GM18907 (cell line): ENCODE results near the gene TYRO3.

Source experiments
- ATAC-seq: cut with Tn5 transposase; IDR thresholded peaks from one replicate; pipeline ENCODE4 v1.9.1; 2021; ENCODE audit warnings: mild to moderate bottlenecking, moderate library complexity; ENCODE audit not compliant: unreplicated experiment

The TYRO3 gene

DNA sequence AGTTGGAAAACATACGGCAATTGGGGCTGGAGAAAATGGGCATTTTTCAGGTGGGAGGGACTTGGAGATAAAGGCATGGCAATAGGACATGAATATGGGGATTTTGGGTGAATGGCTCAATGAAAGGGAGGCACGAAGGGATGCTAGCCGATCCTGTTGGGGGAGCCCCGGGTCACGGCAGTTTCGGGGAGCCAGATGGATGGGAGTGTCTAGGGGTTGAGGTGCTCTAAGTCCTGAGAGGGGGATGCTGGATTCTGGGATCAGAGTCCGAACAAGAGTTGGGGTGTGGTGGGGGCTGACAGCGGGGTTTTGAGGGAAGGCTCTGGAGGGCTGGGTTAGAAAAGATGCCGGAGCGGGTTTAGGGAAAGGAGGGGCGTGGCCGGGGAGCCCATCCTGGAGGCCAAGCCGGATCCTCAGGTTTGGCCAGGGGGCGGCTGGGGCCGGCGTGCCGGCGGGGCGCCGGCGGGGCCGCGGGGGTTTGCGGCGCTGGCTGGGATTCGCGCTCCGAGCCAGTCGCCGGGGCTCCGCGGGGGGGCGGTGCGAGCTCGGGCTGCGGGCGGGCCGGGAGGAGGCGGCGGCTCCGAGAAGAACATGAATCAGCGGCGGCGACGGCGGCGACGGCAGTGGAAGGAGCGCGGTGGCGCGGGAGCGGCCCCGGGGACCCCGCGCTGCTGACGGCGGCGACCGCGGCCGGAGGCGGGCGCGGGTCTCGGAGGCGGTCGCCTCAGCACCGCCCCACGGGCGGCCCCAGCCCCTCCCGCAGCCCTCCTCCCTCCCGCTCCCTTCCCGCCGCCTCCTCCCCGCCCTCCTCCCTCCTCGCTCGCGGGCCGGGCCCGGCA, at the start of gene TYRO3:
TYRO3 (plus strand) TSS at position 813 of the 839 bp plus-strand sequence. CDS start 46 bp downstream, outside the sequence.
- ATAC-seq = no peak

DNA sequence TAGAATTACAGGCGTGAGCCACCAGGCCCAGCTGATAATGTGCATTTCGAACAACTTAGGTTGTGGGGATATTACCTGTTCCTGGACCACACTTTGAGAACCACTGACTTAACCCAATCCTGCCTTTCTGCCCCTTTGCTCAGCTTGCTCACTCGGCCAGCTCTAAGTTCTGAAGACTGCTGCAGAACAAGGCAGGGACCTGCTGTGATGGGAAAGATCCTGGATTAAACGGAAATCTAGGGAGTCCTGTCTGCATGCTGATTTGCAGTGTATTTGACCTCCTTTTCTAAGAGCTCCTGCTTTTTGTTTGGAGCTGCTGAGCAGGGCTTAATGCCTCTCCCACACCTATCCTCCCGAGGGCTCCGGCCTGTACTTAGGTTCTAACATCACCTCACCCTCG, 48.3 kb upstream of the TYRO3 start:
- no peak for ATAC-seq

DNA sequence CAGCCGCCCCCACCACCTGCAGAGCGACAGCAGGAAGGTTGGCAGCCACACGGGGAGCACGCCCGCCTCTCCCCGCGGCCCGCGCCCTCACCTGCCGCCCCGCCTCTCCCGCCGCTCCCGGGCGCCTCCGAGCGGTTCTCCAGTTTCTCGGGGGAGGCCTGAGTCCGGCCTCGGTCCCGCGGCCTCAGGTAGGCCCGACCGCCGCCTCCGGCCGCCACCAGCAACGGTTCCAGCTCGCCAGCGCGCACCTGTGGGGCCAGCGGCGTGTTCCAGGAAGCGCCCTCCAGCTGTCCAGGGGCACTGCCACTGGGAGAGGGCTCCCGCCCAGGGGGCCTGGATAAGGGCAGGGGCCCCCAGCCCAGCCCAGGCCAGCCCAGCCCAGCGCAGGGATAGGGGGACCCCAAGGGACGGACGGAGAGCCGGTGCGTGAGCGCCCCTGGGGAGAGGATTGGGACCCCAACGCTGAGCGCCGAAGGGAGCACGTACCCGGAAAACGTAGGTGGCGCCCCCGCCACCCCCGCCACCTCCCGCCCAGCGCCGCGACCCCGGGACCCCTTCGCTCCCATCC, 47.6 kb upstream of the TYRO3 start:
- no peak for ATAC-seq

DNA sequence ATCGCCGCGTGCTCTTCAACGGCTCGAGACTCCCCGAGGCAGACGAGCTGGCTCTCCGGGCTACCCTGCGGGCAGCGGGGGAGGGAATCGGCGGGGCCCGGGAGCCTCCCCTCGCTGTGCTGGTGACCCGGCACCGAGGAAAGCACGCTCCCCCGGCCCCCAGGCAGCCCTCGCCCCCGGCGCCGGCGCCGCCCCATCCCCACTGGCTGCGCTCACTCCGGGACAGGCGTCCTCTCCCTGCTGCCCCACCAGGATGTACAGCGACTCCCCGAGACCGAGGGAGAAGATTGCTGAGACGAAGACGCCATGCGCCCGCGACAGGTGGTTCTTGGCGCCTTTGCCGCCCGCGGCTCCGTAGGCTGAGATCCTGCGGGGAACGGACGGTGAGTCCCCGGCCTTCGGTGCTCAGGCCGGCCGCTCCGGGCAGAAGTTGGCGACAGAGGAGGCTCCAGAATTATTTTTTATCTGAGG, 47.1 kb upstream of the TYRO3 start:
- ATAC-seq = no peak

DNA sequence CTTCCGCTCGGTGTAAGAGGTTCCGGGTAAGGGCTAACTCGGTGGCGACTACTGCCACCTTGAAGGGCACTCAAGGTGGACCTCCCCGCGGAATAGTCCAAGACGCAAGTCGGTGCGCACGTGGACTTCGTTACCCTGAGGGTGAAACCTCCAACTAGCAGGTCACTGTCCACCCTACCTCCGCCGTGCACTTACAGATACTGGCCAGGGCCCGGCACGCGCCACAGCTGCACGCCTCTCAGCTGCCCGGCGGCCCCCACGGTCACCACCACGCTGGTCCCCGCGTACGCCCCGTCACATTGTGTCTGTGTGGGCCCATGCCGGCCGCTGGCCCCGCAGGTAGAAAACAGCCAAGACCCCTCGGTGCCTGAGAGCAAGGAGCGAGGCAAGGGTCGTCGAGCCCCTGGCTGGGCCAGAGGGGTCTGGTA, 46.5 kb upstream of the TYRO3 start:
- ATAC-seq = no peak

DNA sequence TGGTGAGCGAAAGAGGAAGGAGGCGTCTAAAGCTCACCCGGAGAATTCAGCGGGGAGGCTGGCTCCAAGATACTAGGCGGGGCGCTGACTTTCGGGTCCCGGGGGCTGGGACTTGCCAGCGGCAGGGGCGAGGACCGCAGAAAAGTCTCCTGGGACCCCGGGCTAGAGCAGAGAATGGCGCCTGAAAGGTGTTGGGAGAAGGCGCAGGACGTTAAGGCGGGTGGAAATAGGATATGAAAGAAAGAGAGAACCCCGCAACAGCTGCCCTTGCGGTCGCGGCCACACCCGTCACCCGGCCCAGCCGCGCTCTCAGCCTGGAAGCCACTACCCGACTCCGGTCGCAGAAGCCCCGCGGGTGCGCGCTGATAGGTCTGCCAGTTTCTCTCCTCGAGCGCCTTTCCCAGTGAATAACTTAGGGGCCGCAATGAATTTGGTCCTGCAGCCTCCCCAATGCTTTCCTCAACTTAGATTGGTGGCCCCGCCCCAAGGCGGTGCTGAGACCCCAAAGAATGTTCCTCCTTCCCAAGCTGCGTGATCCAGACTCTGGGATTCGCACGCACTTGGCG, 46.0 kb upstream of the TYRO3 start:
- no peak for ATAC-seq

DNA sequence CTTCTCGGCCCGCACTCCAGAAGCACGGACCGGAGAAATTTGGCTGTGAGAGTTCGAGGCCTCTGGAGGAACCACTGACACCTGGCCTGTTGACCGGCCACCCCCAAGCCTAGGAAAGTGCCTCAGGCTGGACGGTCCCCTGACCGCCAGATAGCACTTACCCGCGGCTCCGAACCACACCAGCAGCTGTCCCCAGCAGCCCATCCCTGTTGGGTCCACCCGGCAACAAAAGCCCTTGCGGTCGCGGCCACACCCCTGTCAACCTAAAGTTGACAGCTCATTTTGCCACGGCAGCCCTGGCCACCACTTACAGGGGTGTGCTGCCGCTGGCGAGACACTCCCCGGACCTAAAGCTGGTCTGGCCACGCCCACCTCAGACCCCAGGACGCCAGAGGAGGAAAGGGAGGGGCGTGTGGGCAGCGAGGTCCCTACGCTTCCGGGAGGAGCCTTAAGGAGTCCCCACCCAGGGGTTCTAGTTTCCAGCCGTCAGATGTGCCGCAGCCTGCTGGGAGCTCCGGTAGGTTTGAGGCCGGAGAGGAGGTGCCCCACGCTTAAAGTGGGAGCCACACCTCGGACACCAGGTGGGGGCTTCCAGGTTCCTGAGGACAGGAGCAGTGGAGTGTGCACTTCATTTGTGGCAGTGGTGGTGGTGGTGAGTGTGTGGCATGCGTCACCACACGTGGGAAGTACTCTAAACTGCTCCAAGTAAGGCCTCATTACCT, 45.3 kb upstream of the TYRO3 start, which contains the start of gene LTK:
LTK (minus strand) TSS at position 322 of the 722 bp plus-strand sequence; CDS start at position 204, 118 bp downstream.
- no peak for ATAC-seq

DNA sequence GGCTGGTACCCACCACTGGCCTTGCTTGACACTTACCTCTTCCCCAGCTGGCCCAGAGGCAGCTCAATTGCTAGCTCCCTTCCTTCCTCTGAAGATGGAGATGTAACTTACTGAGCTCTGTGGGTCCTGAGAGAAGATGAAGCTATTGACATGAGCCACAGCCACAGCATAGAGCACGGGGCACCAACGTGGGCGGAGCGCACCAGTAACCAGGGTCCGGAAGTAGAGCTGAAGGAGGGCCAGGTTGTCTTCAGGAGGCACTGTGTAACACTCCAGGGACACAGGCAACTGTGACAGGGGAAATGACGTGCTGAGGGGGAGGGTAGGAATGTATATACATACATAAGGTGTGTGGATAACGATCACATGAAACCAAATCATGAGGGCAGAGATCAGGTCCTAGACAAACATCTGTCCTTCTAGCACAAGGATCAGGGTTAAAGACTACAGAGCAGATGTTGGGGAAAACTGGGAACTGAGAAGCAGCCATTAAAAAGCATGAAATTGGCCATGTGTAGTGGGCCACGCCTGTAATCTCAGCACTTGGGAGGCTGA, 41.0 kb upstream of the TYRO3 start:
- no peak for ATAC-seq

DNA sequence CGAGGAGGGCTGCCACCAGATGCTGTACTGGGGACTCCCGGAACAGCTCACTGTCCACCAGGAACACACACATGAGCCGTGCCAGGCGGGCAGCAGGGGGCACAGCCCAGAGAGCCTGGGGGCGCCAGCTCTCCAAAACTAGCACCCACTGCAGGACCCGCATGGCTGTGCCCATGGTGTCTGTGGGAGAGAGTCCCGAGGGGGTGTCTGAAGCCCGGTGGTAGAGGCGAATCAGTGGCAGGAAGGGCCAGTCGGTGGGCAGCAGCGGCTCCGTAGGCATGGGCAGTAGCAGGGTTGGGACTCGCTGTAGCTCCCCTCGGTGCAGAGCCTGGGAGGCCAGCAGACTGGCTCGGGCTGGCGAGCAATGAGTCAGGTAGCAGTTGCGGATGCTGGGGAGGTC, 38.4 kb upstream of the TYRO3 start:
- ATAC-seq = no peak

DNA sequence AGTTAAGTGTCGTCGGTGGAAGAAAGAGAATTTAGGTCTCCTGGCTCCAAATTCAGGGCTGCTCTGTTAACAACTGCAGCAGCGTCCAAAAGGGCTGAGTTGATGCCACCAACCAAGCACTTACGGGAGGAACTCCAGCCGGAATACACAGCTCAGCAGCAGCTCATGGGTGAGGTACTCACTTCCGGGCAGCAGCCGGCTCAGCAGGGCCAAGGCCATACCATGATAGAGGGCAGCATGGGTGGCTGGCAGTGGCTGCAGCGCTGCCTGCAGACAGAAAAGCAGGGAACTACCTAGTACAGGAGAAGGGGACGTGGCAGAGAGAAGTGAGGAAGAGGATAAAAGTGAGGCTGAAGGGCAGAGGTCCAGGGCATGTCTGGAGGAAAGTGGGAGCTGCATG, 37.4 kb upstream of the TYRO3 start:
- no peak for ATAC-seq

DNA sequence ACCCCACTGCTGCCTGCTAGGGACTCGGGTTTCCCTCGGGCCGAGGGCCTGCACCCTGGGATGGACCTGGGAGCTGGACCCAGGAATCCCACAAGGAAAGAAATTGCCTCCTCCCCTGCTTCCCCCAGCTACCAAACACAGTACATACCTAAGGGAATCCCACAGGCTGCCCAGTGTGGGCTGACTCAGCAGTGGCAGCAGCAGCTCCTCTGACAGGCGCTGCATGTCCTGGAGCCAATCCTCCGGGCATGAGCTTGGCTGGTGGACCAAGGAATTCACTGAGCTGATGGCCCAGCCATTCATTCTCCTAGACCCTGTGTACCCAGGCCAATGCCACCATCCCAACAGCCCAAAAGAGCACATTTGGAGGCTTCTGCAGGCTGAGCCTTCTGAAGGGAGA, 35.9 kb upstream of the TYRO3 start:
- no peak for ATAC-seq

DNA sequence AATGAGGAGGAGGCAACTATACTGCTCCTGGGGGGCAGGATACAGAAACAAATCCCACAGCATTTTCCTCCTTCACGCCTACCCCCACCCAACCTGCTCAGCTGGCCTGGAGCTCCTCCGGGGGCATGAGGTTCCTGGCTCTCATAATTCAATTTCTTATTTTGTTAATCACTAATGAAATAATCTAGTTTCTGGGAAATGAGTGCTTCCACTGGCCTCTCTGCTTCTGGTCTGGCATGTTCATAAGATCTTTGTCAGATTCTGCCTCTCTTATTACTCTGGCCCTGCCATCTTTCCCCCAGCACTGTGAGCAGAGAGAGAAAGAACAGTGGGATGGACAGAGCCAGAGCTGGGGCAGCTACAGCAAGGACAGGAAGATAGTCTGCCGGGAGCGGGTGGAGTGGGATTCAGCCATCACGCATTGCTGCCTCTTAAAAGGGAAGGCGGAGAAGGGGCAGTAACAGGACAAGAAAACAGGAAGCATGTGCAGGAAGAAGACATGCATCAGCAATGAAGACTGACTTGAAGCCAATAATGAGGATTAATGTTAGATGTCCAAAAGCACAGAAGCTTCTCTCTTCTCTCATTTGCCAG, 28.6 kb upstream of the TYRO3 start:
- no peak for ATAC-seq

DNA sequence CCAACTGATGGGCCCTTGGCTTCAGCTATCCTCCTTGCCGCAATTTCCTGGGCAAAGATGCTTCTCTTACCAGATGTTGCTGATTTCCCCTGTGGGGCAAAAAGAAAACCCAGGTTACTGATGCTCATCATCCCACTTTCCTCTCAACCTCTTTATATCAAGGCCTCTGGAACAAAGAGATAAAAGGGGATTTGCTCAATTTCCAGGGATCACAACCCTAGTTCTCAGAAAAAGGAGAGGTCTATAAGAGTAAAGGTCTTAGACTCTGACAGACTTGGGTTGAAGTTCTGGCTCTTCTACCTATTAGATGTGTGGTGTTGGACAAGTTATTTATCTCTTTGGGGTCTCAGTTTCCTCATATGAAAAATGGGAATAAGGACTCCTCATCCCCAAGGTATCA, 23.5 kb upstream of the TYRO3 start:
- ATAC-seq = no peak

DNA sequence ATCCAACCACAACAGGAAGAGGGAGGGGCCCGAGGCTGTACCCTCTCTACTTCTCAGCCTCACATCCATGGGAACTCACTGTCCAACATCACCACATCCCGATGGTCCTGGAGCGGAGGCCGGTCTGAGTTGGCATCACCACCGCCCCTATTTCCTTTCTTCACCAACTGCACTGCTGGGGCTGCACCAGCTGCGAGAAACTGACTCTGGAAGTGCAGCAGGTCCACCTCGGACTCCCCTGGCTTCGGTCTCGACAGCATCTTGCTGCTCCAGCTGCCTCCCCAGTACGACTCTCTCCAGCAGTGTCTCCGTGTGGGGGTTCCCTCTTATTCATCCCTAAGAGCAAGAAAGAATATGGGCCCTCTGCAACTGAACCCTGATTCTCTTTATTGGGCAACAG, 22.1 kb upstream of the TYRO3 start:
- no peak for ATAC-seq

DNA sequence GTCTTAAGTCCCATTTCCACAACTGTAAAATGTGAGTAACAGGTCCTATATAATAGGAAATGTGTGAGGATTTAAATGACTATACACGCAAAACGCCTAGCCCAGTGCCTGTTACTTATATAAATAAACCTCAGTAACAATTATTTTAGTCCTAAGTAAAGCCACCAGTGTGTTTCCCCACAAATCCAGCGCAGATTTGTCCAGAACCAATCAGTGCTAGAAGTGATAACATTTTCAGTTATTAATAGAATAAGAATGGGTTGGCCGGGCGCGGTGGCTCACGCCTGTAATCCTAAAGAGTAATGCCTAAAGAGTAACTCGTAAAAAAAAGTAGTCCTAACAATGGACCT, 15.5 kb upstream of the TYRO3 start:
- ATAC-seq = peak; percentile 17

DNA sequence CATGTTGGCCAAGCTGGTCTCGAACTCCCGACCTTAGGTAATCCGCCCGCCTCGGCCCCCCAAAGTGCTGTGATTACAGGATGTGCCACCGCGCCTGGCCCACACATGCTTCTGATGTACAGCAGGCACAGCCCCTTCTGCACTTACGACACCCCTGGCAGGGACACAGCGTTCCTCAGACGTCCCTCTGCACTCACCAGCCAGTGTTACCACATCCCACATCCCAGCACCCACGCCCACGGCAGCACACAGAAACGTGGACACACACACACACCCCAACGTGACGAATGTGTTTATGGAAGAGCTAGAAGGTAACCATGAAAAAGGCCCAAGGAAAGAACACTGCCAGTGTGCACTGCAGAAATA, 14.4 kb upstream of the TYRO3 start:
- no peak for ATAC-seq

DNA sequence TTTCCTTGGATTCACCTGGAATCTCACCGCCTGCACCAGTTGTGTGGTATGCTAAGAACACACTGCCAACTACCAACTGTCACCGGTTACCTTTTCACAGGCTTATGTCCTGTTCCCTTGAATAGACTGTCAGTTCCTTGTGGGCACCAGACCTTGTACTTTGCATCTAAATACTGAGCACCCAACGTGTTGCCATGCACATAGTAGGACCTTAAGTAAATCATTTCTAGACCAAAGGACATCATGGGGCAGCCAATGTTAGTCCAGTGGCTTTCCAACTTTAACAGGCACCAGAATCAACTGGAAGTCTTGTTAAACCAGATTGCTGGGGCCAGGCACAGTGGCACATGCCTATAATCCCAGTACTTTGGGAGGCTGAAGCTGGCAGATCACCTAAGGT, 13.8 kb upstream of the TYRO3 start:
- ATAC-seq = no peak

DNA sequence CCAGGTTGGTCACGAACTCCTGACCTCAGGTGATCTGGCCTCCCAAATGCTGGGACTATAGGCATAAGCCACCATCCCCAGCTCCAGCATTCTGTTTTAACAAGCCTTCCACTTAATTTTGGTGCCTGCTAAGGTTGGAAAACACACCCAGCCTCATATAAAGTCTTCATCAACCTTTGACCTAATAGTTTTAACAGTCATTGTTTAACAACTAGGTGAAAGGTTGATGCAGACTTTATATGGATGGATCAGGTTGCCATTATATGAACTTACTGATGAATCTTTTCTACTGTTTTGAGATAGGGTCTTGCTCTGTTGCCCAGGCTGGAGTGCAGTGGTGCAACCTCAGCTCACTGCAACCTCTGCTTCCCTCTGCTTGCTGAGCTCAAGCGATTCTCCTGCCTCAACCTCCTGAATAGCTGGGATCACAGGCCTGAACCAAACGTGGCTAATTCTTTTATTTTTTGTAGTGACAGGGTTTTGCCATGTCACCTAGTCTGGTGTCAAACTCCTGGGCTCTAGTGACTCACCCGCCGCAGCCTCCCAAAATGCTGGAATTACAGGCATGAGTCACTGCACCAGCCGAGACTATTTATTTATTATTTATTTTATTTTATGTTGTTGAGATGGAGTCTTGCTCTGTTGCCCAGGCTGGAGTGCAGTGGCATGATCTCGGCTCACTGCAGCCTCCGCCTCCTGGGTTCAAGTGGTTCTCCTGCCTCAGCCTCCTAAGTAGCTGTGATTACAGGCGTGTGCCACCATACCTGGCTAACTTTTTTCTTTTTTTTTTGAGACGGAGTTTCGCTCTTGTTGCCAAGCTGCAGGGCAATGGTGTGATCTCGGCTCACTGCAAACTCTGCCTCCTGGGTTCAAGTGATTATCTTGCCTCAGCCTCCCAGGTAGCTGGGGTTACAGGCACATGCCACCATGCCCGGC, 11.9 kb upstream of the TYRO3 start:
- no peak for ATAC-seq

DNA sequence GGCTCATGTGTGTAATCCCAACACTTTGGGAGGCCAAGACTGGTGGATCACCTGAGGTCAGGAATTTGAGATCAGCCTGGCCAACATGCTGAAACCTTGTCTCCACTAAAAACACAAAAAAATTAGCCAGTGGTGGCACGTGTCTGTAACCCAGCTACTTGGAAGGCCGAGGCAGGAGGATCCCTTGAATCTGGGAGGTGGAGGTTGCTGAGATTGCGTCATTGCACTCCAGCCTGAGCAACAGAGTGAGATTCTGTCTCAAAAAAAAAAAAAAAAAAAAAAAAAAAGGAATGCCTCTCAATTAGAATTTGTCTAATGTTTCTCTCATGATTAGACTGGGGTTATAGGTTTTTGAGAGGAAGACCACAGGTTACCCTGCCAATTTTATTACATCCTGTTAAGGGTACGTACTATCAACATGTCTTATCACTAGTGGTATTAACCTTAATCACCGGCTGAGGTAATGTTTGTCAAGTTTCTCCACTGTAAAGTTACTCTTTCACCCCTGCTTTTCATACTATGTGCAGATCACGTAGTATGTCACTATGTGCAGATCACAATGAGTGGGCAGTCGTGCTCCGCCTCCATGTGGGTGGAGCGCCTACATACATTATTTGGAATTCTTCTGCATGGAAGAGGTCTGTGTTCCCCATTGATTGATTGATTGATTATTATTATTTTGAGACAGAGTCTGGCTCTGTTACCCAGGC, 8.8 kb upstream of the TYRO3 start:
- ATAC-seq = no peak
